ENCODE results near the gene KLHDC1. TPM values are rescaled to one million over a fixed set of nuclear protein-coding genes. Genes with fewer than 3 reads are reported as not detected.
"Not testable (repeated sequence)": the region's sequence is repeated elsewhere in the genome, so short reads cannot be mapped to it uniquely, and the experiment has no call there.

The KLHDC1 gene
- total RNA-seq, 2 donors from 2014 or later: 0.35 to 0.77 TPM

DNA sequence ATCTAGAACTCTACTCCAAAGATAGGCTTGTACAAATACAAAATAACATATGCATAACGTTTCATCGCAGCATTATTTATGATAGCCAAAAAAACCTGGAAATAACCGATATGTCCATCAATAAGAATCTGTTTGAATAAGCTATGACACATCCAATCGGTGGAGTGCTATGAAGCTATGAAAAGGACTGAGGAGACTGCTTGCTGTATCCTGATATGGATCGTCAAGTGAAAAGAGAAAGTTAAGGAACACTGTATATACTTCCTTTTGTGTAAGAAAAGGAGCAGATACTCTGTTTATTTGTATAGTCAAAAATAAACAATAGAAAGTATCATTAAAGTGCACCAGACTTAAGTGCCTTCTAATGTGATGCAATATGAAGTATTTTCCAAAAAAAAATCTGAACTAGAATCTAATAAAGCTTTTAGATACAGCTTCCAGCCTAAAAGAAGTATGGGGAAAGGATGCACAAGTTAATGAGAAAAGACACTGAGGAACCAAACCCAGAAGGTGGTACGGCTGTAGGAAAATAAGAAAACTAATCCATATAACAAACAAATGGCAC is 645 bp upstream of the KLHDC1 start:
- peaks cover 5% of the 10 kb centered on the region for H3K27me3 ChIP-seq (ENCODE audit: control insufficient read depth, insufficient read depth, low read length, poor library complexity, severe bottlenecking)
- H3K4me1 Mint-ChIP-seq: peaks cover 14% of the 10 kb centered on the region
- no peaks in the 10 kb centered on the region for H3K9me3 ChIP-seq (ENCODE audit: control insufficient read depth, low read length)
- 69 to 80% methylated on average over 5 to 6 of the region's 6 CpGs for WGBS, 2 experiments (ENCODE audit: insufficient coverage in 1 of 2, insufficient read length in 1 of 2)
- peaks cover 19% of the 10 kb centered on the region for H3K27me3 Mint-ChIP-seq (ENCODE audit: insufficient read depth)
- peaks cover 3% of the 10 kb centered on the region for H3K4me1 ChIP-seq (ENCODE audit: control insufficient read depth, insufficient read depth, low read length)
- peak overlapping the region; percentile 55 for H3K9ac ChIP-seq (ENCODE audit: extremely low read depth, low read length, poor library complexity, severe bottlenecking)
- no peak for TF ChIP-seq CTCF (conservative IDR thresholded peaks at IDR 0.05)
- no peak overlapping the region for H3K27ac ChIP-seq (ENCODE audit: low read depth, low read length)
- H3K4me3 ChIP-seq (ENCODE audit: low read length): peak overlapping the region; percentile 79
- peak overlapping the region; percentile 66 for H3K4me3 Mint-ChIP-seq
- no peaks in the 10 kb centered on the region for H3K36me3 ChIP-seq (ENCODE audit: control insufficient read depth, insufficient read depth, low read length)
- DNase-seq: no peak
- H3K9me3 Mint-ChIP-seq: no peaks in the 10 kb centered on the region
- peak overlapping the region; percentile 75 for H3K27ac Mint-ChIP-seq
- no peaks in the 10 kb centered on the region for H3K36me3 Mint-ChIP-seq (ENCODE audit: low read depth)

DNA sequence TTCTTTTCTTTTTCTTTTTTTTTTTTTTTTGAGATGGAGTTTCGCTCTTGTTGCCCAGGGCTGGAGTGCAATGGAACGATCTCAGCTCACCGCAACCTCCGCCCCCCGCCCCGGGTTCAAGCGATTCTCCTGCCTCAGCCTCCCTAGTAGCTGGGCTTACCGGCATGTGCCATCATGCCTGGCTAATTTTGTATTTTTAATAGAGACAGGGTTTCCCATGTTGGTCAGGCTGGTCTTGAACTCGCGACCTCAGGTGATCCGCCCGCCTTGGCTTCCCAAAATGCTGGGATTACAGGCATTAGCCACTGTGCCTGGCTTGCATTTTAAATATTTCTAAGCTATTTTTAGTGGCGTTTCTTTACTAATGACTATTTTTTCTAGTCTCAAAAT is 810 bp downstream of the KLHDC1 start:
- not testable (repeated sequence) for H3K27me3 ChIP-seq (ENCODE audit: control insufficient read depth, insufficient read depth, low read length, poor library complexity, severe bottlenecking); H3K4me1 ChIP-seq (ENCODE audit: control insufficient read depth, insufficient read depth, low read length); H3K27ac ChIP-seq (ENCODE audit: low read depth, low read length); H3K9me3 ChIP-seq (ENCODE audit: control insufficient read depth, low read length); H3K36me3 ChIP-seq (ENCODE audit: control insufficient read depth, insufficient read depth, low read length); H3K36me3 Mint-ChIP-seq (ENCODE audit: low read depth); H3K9me3 Mint-ChIP-seq; H3K27ac Mint-ChIP-seq
- Histone ChIP-seq H3K9ac (ENCODE audit: extremely low read depth, low read length, poor library complexity, severe bottlenecking) (peak overlapping the region; percentile 55), H3K4me3 (ENCODE audit: low read length) (peak overlapping the region; percentile 79)
- WGBS, 2 experiments (ENCODE audit: insufficient coverage in 1 of 2, insufficient read length in 1 of 2): 46 to 53% methylated on average over 11 to 13 of the region's 13 CpGs
- Mint-ChIP-seq H3K27me3 (ENCODE audit: insufficient read depth) (peaks cover 19% of the 10 kb centered on the region), H3K4me1 (peaks cover 14% of the 10 kb centered on the region), H3K4me3 (peak overlapping the region; percentile 66)
- peak; percentile 51 for DNase-seq

GRCh38 chr14:49702725-49703124 is 9.8 kb downstream of the KLHDC1 start:
- no peak for DNase-seq
- WGBS, 2 experiments (ENCODE audit: insufficient coverage in 1 of 2, insufficient read length in 1 of 2): 79 to 97% methylated on average over 2 to 3 of the region's 4 CpGs
- Mint-ChIP-seq H3K4me1 (no peaks in the 10 kb centered on the region), H3K4me3 (no peak overlapping the region), H3K27me3 (ENCODE audit: insufficient read depth) (no peaks in the 10 kb centered on the region), H3K27ac (no peak overlapping the region), H3K36me3 (ENCODE audit: low read depth) (no peaks in the 10 kb centered on the region), H3K9me3 (no peaks in the 10 kb centered on the region)
- Histone ChIP-seq H3K36me3 (ENCODE audit: control insufficient read depth, insufficient read depth, low read length) (no peaks in the 10 kb centered on the region), H3K27ac (ENCODE audit: low read depth, low read length) (no peak overlapping the region), H3K9ac (ENCODE audit: extremely low read depth, low read length, poor library complexity, severe bottlenecking) (no peak overlapping the region), H3K27me3 (ENCODE audit: control insufficient read depth, insufficient read depth, low read length, poor library complexity, severe bottlenecking) (no peaks in the 10 kb centered on the region), H3K4me3 (ENCODE audit: low read length) (no peak overlapping the region), H3K4me1 (ENCODE audit: control insufficient read depth, insufficient read depth, low read length) (no peaks in the 10 kb centered on the region), H3K9me3 (ENCODE audit: control insufficient read depth, low read length) (no peaks in the 10 kb centered on the region)
- no peak for TF ChIP-seq CTCF (conservative IDR thresholded peaks at IDR 0.05)

- Mint-ChIP-seq H3K27ac (no peak overlapping the region), H3K9me3 (no peaks in the 10 kb centered on the region), H3K27me3 (ENCODE audit: insufficient read depth) (no peaks in the 10 kb centered on the region), H3K4me1 (no peaks in the 10 kb centered on the region), H3K36me3 (ENCODE audit: low read depth) (no peaks in the 10 kb centered on the region), H3K4me3 (no peak overlapping the region)
- no peak for DNase-seq
- Histone ChIP-seq H3K9ac (ENCODE audit: extremely low read depth, low read length, poor library complexity, severe bottlenecking) (no peak overlapping the region), H3K36me3 (ENCODE audit: control insufficient read depth, insufficient read depth, low read length) (no peaks in the 10 kb centered on the region), H3K27ac (ENCODE audit: low read depth, low read length) (no peak overlapping the region), H3K27me3 (ENCODE audit: control insufficient read depth, insufficient read depth, low read length, poor library complexity, severe bottlenecking) (no peaks in the 10 kb centered on the region), H3K4me3 (ENCODE audit: low read length) (no peak overlapping the region), H3K4me1 (ENCODE audit: control insufficient read depth, insufficient read depth, low read length) (no peaks in the 10 kb centered on the region), H3K9me3 (ENCODE audit: control insufficient read depth, low read length) (no peaks in the 10 kb centered on the region)
- WGBS, 2 experiments (ENCODE audit: insufficient coverage in 1 of 2, insufficient read length in 1 of 2): 93 to 100% methylated on average over 2 to 3 of the region's 3 CpGs
- no peak for TF ChIP-seq CTCF (conservative IDR thresholded peaks at IDR 0.05)
These were observed 11.0 kb downstream of the KLHDC1 start for GRCh38 chr14:49703965-49704364.

GRCh38 chr14:49704471-49704870 is 11.6 kb downstream of the KLHDC1 start:
- not testable (repeated sequence) for H3K9me3 Mint-ChIP-seq; H3K4me1 Mint-ChIP-seq; H3K36me3 ChIP-seq (ENCODE audit: control insufficient read depth, insufficient read depth, low read length); DNase-seq; H3K27ac Mint-ChIP-seq; H3K4me3 Mint-ChIP-seq; H3K4me1 ChIP-seq (ENCODE audit: control insufficient read depth, insufficient read depth, low read length); H3K9me3 ChIP-seq (ENCODE audit: control insufficient read depth, low read length); H3K36me3 Mint-ChIP-seq (ENCODE audit: low read depth); H3K9ac ChIP-seq (ENCODE audit: extremely low read depth, low read length, poor library complexity, severe bottlenecking); H3K4me3 ChIP-seq (ENCODE audit: low read length); H3K27me3 ChIP-seq (ENCODE audit: control insufficient read depth, insufficient read depth, low read length, poor library complexity, severe bottlenecking); H3K27me3 Mint-ChIP-seq (ENCODE audit: insufficient read depth); H3K27ac ChIP-seq (ENCODE audit: low read depth, low read length)
- WGBS, 2 experiments (ENCODE audit: insufficient coverage in 1 of 2, insufficient read length in 1 of 2): 81 to 100% methylated on average over 1 to 3 of the region's 4 CpGs

Measured in endodermal cell (in vitro differentiated cells).